SHP77 treated with DMSO at 0.1 percent for 48 hours (cell line): ENCODE measurements around the gene ABCA6.

Experiments
- DNase-seq: peaks from one replicate; lab custom pipeline; 2025; lab: John Stamatoyannopoulos, UW

ABCA6 gene

GRCh38 chr17:69143151-69143550, 1.5 kb upstream of the ABCA6 start:
- no peak for DNase-seq

DNA sequence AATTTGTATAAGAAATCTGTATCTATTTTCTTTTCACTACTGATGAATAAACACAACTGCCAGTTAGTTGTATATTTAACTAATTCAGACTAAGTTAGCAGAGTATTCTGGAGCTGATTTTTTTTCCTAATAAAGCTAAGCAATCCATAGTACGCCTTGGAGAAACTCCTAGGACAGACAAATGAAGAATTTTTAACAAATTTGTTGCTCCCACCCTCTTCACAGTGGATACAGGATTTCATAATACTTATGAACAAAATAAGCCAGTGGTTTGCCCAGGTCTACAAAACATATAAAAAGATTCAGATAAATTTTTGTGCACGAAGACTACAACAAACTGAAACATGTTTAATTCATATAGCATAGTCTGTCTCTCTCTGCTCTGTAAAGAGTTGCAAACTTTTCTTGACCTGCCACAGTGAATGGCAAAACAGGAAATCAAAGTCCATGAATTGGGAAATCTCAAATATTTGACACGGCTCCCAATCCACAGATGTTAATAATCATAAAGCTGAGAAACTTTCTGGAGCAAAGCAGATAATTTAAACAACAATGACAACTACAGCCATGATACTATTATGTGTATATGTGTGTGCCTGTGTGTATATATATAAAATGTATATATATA, 594 bp upstream of the ABCA6 start:
- DNase-seq: no peak

GRCh38 chr17:69134112-69134511, 7.6 kb downstream of the ABCA6 start:
- no peak for DNase-seq

DNA sequence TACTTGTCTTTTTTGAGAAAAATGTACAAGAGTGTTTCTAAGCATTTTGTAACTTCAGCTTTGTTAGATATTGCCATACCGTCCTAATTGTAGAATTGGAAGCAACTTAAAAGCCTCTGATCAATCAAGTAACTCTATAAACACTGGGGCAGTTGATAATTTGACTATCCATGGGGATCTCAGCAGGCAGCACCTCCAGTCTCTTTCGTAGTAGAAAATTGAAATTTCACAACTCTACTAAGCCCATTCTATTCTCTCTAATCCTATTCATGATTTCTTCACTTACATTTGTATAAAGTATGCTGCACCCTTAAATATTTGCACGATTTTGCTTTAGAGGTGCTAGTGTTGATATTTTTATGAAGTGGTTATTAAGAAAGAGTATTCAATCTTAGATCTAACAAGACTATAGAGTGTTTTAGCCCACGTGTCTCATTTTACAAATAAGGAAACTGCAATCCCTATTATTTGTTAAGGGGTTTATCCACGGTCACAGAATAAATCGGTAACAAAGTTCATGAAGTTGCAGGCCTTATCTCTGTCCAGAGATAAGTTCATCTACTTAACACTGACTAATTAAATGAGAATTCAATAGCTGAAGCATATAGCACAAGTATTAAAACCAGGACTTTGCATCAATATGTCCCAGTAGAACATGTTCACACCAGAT, 10.9 kb downstream of the ABCA6 start:
- DNase-seq: no peak

DNA sequence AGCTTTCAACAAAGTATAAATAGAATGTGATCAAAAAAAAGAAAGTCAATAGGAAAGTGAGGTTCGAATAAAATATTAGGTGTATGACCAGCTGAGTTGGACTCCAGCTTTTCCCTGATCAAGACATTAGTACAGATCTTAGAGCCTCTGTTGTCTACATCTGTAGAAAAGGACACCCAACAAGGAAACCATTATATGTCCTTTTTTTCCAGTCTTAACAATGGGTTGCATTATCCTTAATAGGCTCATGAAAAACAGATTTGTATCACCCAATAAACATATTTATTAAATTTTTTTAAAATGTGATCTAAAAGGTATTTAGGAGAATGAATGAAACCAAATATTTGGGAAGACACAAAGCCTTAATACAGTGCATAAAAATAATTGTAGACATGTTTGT, 18.1 kb downstream of the ABCA6 start:
- DNase-seq: no peak

- no peak for DNase-seq
Measured at GRCh38 chr17:69122065-69122464, 19.6 kb downstream of the ABCA6 start.

DNA sequence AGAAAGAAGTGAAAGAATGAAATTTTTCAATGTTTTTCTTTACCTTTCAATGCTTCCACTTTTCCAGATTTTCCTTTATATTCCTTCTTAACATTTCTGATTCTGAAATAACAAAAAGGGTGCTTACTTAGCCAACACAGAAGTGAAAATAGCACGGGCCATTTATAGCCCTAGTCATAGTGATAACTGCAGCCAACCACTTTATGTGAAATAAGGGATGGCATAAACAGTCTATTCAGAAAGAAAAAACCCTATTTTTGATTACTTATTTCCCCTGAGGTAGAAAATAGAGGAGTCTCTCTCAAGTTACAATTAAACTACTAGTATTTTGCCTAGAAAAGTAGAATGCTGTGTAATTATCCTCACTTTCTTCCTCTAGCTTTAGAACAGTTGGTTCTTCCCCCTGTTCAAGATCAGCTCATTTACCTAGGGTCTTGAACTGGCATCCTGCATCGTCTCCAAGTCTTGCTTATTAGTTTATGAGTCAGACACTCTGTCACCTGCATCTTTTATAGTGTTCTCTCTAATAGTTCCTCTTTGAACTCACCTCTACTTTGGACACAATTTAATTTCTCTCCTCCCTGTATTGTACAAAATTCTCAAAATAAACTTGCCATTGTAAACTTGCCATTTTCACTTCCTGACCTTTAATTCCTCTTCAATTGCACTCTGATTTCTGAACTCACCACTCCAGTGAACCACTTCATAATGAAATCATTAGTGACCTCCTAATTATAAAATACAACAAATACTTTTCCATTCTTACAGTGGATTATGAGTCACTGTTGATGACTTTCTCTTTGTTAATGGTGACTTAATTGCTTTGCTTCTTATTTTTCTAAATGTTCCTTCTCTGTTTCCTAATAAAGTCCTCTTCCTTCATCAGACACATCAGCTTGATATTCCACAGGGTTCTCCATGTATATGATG, 23.6 kb downstream of the ABCA6 start:
- no peak for DNase-seq

DNA sequence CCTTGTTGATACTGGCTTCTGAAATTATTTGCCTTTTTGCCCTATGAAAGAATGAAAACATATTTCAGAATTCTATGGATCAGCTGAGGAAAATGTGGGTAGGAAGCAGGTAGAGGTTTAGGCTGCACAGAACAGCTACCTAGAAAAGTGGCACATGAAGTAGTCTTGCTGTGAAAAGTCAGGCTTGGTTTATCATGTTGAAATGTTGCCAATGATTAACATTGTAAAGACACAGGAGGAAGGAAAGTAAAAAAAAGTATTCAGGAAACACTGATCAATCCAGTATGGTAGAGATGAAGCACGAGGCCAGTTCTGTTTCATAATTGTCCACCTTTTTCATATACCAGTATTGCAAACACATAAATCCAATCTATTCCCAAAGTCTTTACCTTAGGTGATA, 29.9 kb downstream of the ABCA6 start:
- no peak for DNase-seq

GRCh38 chr17:69105907-69106730, 35.6 kb downstream of the ABCA6 start:
- no peak for DNase-seq

DNA sequence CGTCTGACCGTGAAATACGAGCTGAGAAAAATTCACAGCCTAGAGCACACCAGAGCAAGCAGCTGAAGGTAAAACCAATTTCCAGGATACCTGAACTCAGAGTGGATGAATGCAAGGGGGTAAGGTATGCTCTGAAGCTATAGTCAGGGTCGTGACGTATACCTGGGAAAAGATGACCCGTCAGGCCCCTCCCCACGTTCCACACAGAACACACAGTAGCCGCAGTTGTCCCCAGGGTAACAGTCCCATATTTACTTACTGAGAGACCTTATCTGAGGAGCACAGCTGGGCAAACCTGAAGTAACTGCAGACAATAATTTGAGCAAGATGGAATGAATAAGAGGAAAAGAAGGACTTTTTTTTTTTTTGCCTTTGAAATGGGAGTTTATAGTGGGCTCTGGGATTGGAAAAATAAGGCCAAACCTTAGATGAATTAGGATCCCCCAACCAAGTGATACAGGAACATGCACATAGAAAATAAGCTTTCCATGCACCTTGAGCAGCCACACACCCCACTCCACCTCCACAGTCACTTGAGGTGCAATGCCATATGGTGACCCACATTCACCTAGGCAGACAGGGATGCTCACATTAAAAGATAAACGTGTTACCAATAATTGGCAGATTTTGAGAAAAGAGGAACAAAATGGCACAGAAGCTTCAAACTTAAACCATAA, 38.0 kb downstream of the ABCA6 start:
- no peak for DNase-seq

- no peak for DNase-seq
Measured at GRCh38 chr17:69098625-69099024, 43.1 kb downstream of the ABCA6 start.

DNA sequence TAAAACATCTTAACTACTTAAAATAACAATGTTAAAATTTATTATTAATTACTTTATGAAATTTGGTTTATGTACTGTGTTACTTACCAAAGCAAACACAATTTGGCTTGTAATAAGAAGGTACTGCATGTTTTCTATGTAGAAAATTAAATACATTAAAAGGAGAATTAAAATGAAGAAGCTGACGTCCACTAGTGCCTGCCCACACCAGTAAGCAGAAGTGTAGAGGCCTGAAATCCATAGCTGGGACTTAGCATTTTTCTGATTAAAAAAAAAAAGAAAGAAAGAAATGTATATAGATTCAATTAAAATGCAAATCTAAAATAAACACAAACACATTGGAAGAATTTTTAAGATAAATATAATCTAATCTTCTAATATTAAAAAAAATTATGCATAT, 45.2 kb downstream of the ABCA6 start:
- DNase-seq: no peak

- no peak for DNase-seq
Measured at GRCh38 chr17:69093995-69094394, 47.7 kb downstream of the ABCA6 start.

DNA sequence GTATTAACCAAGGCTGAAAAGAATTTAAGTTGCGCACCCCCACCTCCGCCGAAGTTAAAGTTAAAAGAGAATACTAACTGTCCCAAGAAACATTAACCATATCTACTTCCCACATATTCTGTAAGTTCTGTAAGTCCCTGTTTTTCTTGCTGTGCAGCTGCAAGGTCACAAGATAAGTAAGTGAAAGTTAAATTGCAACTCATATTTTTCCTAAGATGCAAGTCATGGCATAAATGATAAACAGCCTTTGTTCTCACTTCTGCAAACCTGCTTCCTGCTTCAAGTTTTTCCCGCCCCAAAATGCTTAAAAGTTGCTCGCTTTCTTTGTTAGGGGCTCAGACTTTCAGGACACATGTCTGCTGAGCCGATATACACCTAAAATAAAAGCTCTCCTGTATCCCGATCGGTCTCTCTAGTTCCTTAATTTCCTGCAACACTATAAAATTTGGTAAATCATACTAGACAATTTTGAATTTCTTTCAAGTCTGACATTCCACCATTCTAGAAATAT, 48.4 kb downstream of the ABCA6 start:
- DNase-seq: no peak

DNA sequence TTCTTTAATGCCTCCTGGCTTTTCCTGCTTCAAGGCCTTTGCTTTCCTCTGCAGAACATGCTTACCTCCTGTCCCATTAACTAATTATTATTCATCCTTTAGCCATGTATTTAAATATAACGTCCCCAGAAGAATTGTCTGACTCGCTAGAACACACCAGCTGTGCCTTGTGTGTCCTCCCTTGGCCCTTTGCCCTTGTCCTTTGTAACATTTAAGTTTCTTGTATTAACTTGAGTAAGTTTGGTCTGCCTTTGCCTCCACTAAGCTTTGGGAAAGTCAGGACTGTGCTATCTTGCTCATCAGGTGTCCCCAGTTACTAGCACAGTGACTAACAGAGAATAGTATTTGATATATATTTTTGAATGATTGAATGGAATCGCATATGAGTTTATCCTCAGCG, 51.3 kb downstream of the ABCA6 start:
- DNase-seq: no peak

DNA sequence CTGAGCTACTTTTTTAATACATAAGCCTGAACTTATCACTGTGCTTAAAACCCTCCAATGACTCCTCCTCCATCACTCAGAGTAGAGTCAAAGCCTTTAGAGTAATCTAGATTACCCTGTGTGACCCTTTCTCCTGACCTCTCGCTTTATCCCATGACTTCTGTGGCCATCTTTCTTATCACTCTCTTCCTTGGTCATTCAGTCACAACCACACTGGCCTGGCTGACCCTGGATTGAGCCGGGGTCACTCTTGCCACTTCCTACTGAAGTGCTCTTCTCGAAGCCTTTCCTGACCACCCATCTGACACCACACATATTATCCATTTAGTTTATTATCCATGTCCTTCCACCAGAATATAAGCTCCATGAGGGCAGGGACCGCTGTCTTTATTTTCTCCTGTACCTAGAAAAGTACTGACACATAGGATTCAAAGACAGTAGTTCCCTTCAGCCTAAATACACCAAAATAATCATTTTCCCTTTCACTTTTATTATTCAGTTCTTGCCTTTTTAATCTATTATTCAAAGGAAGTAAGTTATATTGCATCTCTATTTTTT, 53.0 kb downstream of the ABCA6 start:
- DNase-seq: no peak

GRCh38 chr17:69086641-69087040, 55.1 kb downstream of the ABCA6 start:
- DNase-seq: no peak

DNA sequence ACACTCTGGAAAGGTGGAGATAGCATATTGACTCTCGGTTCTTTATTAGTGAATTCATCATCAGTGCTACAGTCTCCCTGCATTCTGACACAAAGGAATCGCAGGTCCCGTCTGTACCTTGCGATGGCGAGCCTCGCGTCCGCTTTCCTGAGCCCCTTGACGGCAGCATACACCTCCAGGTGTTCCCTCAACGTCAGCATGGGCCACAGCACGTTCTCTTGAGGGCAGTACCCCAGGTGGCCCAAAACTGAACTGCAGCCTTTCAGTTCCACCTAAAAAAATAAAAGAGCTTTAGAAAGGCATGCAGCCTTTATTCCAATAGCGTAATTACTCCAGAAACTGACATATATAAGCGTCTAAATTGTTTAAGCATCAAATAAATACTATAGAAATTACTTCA, 56.8 kb downstream of the ABCA6 start:
- no peak for DNase-seq

- DNase-seq: no peak
Measured at GRCh38 chr17:69082696-69083095, 59.0 kb downstream of the ABCA6 start.

GRCh38 chr17:69078864-69079263, 62.8 kb downstream of the ABCA6 start:
- no peak for DNase-seq

- no peak for DNase-seq
Measured at GRCh38 chr17:69075823-69076222, 65.9 kb downstream of the ABCA6 start.
